ENCODE data around the gene SLC2A13. TPM values are rescaled to one million over a fixed set of nuclear protein-coding genes. Genes with fewer than 3 reads are reported as not detected.

Gene SLC2A13
- total and polyA plus RNA-seq, 10 of the 15 experiments (the other 5 are each of a cell fraction or from before 2014, with no cell fraction given), result 0.05 to 3.7 (median 0.25) TPM

DNA sequence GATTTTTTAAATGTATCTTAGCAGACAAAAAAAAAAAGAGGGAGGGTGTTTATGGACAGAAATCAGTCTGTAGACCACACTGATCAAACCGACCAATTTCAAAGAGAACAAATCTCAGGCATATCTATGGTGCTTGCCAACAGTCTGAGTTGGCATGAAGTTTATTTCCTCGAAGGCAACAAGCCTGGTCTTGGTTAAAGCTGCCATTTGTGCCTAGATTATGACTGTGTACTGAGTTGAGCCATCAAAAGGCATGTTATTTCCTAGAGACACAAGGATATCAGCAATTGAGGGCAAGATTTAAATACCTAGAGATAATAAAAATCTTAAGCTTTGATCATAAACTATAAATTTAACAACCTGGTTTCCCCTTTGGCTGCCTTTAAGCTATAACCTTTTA is 119.2 kb downstream of the SLC2A13 start:
- intact Hi-C loops (cut with micrococcal nuclease; ENCODE audit: unreplicated experiment) (no loop called here), in situ Hi-C loops (cut with MboI) (no loop called here)
- SMC1A ChIA-PET (ENCODE audit: uncharacterized antibody, unreplicated experiment), result interaction anchor here (1.2 to 2.0 kb wide), 3 partner anchors 9 to 219 kb away, joined by 3 to 5 read pairs (median 5); no protein-coding TSS in a partner anchor
- FAIRE-seq (no peak), DNase-seq (ENCODE audit: low read depth, low spot score) (no peak), ATAC-seq (no peak)
- no peak overlapping the region for H2AFZ ChIP-seq (ENCODE audit: control insufficient read depth, low read depth, low read length)
- H3K79me2 ChIP-seq (ENCODE audit: control insufficient read depth, insufficient read depth, low read length), result no peaks in the 10 kb centered on the region
- no peak overlapping the region for H3K9ac ChIP-seq (ENCODE audit: control insufficient read depth, insufficient read depth, low read length)
- H3K9me3 ChIP-seq (replicated peaks; ENCODE audit: control insufficient read depth, insufficient read depth, low read length), result no peaks in the 10 kb centered on the region
- RAD21 ChIA-PET (ENCODE audit: unreplicated experiment), result no interaction called here
- no peaks in the 10 kb centered on the region for H3K4me1 ChIP-seq (ENCODE audit: control insufficient read depth, insufficient read depth, low read length)
- H3K4me2 ChIP-seq (ENCODE audit: control insufficient read depth, insufficient read depth), result no peak overlapping the region
- H3K27me3 ChIP-seq (replicated peaks in 1 of 2; ENCODE audit: control insufficient read depth in 2 of 2, insufficient read depth in 2 of 2, low read length in 1 of 2), result no peaks in the 10 kb centered on the region
- H4K20me1 ChIP-seq (ENCODE audit: control insufficient read depth, insufficient read depth), result no peaks in the 10 kb centered on the region
- BruUV-seq (replicated peaks), result no TSS peak
- no peak overlapping the region for H3K4me3 ChIP-seq
- no peak for TF ChIP-seq CREM (IDR thresholded peaks at IDR 0.05; ENCODE audit: low read depth)
- no peak for TF ChIP-seq CBX5 (IDR thresholded peaks at IDR 0.05; ENCODE audit: low read depth)
- no peak for TF ChIP-seq ASH2L (IDR thresholded peaks at IDR 0.05; ENCODE audit: borderline replicate concordance, low read depth)
- TF ChIP-seq, protein P1, sequence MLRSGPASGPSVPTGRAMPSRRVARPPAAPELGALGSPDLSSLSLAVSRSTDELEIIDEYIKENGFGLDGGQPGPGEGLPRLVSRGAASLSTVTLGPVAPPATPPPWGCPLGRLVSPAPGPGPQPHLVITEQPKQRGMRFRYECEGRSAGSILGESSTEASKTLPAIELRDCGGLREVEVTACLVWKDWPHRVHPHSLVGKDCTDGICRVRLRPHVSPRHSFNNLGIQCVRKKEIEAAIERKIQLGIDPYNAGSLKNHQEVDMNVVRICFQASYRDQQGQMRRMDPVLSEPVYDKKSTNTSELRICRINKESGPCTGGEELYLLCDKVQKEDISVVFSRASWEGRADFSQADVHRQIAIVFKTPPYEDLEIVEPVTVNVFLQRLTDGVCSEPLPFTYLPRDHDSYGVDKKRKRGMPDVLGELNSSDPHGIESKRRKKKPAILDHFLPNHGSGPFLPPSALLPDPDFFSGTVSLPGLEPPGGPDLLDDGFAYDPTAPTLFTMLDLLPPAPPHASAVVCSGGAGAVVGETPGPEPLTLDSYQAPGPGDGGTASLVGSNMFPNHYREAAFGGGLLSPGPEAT (IDR thresholded peaks at IDR 0.05; ENCODE audit: low read depth), result no peak
- POLR2A ChIA-PET, result no interaction called here
- H3K27ac ChIP-seq (ENCODE audit: control insufficient read depth, insufficient read depth), result no peak overlapping the region
- CTCF ChIA-PET, result interaction anchor here (0.7 to 2.1 kb wide), 5 partner anchors 11 to 242 kb away, joined by 3 to 4 read pairs (median 3); no protein-coding TSS in a partner anchor
- H3K36me3 ChIP-seq (ENCODE audit: control insufficient read depth in 2 of 2, insufficient read depth in 2 of 2, low read length in 1 of 2), result no peaks in the 10 kb centered on the region
- WGBS (ENCODE audit: insufficient coverage, insufficient replicate concordance, low lambda C conversion rate, missing lambda C conversion rate), result 43% methylated on average over 2 of the region's 2 CpGs

DNA sequence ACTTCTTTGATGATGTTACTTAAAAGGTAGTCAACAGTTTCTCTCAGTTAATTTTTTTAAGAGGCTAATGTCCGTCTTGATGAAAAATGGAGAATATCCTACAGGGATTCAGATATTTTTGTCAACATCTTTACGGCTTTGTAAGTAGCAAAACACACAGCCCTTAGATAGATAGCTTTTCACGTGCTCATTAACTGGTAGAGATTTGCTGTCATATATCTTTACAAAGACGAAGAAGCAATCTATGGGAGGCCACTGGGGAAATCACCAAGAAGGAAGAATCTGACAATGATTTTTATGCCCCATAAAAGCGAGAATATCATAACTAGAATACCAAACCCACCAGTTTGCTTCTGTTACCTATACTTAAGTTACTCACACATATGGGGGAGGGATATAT is 121.2 kb downstream of the SLC2A13 start:
- Histone ChIP-seq H3K9ac (ENCODE audit: control insufficient read depth, insufficient read depth, low read length) (no peak overlapping the region), H3K4me3 (no peak overlapping the region), H3K36me3 (ENCODE audit: control insufficient read depth in 2 of 2, insufficient read depth in 2 of 2, low read length in 1 of 2) (no peaks in the 10 kb centered on the region), H3K27ac (ENCODE audit: control insufficient read depth, insufficient read depth) (no peak overlapping the region), H3K79me2 (ENCODE audit: control insufficient read depth, insufficient read depth, low read length) (no peaks in the 10 kb centered on the region), H3K4me1 (ENCODE audit: control insufficient read depth, insufficient read depth, low read length) (no peaks in the 10 kb centered on the region), H3K4me2 (ENCODE audit: control insufficient read depth, insufficient read depth) (no peak overlapping the region), H4K20me1 (ENCODE audit: control insufficient read depth, insufficient read depth) (no peaks in the 10 kb centered on the region), H3K9me3 (replicated peaks; ENCODE audit: control insufficient read depth, insufficient read depth, low read length) (no peaks in the 10 kb centered on the region), H2AFZ (ENCODE audit: control insufficient read depth, low read depth, low read length) (no peak overlapping the region), H3K27me3 (replicated peaks in 1 of 2; ENCODE audit: control insufficient read depth in 2 of 2, insufficient read depth in 2 of 2, low read length in 1 of 2) (no peaks in the 10 kb centered on the region)
- DNase-seq (ENCODE audit: low read depth, low spot score) (no peak), ATAC-seq (no peak), FAIRE-seq (no peak)
- CTCF ChIA-PET, result no interaction called here
- BruUV-seq (replicated peaks), result no TSS peak
- RAD21 ChIA-PET (ENCODE audit: unreplicated experiment), result no interaction called here
- SMC1A ChIA-PET (ENCODE audit: uncharacterized antibody, unreplicated experiment), result interaction anchor here (1.1 to 2.0 kb wide), 2 partner anchors 7 to 9 kb away, joined by 4 to 5 read pairs; no protein-coding TSS in a partner anchor
- intact Hi-C loops (cut with micrococcal nuclease; ENCODE audit: unreplicated experiment) (no loop called here), in situ Hi-C loops (cut with MboI) (no loop called here)
- TF ChIP-seq, protein P2, sequence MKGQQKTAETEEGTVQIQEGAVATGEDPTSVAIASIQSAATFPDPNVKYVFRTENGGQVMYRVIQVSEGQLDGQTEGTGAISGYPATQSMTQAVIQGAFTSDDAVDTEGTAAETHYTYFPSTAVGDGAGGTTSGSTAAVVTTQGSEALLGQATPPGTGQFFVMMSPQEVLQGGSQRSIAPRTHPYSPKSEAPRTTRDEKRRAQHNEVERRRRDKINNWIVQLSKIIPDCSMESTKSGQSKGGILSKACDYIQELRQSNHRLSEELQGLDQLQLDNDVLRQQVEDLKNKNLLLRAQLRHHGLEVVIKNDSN (IDR thresholded peaks at IDR 0.05; ENCODE audit: borderline replicate concordance, extremely low read length, insufficient read depth, low read depth, low read length), result no peak
- TF ChIP-seq SUZ12 (IDR thresholded peaks at IDR 0.05; ENCODE audit: unreplicated experiment), result no peak
- POLR2A ChIA-PET, result no interaction called here
- 56% methylated on average over 5 of the region's 5 CpGs for WGBS (ENCODE audit: insufficient coverage, insufficient replicate concordance, low lambda C conversion rate, missing lambda C conversion rate)

All from GM12878 (cell line).